Stimulated activated naive CD4-positive, alpha-beta T cell treated with Interleukin-2 at 50 U/mL for 16 hours (primary cell): ENCODE data around the gene GFM1.

ENCODE experiments used
- DNase-seq: peaks from one replicate; lab custom pipeline; 2025; lab: John Stamatoyannopoulos, UW

Gene GFM1

GRCh38 chr3:158727206-158728060, 83.1 kb downstream of the GFM1 start:
- DNase-seq: no peak

- DNase-seq: no peak
These were observed 83.7 kb downstream of the GFM1 start for GRCh38 chr3:158728061-158728377.

- no peak for DNase-seq
These were observed 84.5 kb downstream of the GFM1 start for GRCh38 chr3:158728851-158729250.

- DNase-seq: no peak
These were observed 87.2 kb downstream of the GFM1 start for GRCh38 chr3:158731486-158731885.

GRCh38 chr3:158731938-158732855, 87.9 kb downstream of the GFM1 start, which contains the start of gene RARRES1:
Gene RARRES1, minus strand, starts transcription at chr3:158732457. Its CDS starts 42 bp downstream, at chr3:158732415.
- DNase-seq: peak; percentile 19

DNA sequence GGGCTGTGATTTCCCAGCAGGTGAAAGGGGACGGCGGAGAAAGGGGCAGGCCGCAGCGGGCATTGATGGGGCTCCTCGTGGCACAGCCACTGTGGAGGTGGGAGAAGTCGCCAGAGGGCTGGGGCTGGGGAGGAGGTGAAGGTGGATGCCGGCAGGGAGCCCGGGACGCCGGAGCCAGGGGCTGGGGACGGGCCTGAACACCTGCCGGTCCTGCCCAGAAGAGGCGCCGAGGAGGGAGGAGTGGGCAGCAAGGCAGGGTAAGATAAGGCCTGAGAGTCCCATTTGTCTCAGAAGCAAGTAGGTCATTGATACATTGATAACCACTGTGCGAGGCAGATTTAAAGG, 88.5 kb downstream of the GFM1 start:
- no peak for DNase-seq

DNA sequence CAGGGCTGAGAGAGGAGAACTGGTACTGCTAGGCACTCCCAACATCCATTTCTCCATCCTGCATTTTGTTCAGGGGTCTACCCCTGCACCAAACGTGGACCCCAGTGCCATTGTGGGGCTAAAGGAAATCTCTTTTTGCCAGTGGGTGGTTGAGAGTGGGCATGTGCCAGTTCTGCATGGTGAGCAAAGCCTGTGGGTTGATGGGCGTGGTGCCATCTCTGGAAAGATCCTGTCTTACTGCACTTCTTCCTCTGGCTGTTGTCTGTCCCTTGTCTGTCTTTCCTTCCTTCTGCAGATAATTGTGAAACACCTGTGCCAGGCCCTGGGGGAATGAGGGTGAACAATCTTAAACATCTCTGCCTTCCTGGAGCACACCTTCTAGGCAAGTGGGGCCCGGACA, 89.3 kb downstream of the GFM1 start:
- DNase-seq: no peak

DNA sequence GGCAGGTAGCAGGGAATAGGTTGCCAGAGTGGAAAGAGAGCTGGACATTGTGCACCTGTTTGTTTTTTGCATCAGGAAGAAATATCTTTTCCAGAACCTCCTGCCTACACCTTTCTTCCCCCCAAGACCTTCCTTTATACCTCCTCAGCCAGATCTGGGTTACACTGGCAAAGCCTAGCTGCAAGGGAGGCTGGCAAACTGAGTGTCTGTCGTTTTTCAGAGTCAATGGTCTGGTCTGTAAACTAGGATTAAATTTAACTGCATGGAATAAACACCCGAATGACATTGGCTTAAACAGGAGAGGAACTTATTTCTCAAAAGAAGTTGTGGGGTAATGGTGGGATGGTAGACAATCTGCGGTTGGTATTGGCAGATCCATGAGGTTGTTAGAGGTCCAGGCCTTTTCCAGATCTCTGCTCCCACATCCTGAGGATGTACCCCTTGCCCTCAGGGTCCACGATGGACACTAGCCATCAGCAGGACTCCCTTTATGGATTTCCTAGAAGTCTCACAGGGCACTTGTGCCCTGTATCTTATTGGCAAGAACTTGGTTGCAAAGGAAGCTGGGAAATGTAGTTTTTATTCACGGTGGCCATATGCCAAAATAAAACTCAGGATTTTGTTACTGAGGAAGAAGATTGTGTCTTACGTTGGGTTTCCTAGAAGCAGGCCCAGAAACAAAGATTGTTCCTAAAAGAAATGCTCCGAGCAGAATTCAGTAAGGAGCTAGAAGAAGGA, 91.1 kb downstream of the GFM1 start:
- DNase-seq: no peak

DNA sequence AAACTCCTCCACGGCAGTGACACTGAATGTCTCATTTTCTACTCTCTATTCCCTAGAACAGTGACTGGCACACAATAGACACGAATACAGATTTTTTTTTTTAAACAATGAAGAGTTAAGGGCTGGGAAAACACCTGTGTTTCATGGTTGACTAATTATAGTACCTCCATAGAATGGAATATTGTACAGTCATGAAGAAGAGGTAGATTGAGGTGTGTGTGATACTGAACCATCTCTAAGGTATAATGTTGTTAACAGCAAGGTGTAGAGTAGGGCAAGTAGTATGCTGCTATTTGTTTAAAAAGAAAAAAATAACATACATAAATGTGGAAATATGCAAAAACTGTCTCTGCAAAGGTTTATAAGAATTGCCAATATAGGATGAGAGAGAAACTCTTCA, 93.1 kb downstream of the GFM1 start:
- DNase-seq: no peak

GRCh38 chr3:158737976-158738615, 93.8 kb downstream of the GFM1 start:
- DNase-seq: no peak

GRCh38 chr3:158738653-158739052, 94.3 kb downstream of the GFM1 start:
- DNase-seq: no peak

DNA sequence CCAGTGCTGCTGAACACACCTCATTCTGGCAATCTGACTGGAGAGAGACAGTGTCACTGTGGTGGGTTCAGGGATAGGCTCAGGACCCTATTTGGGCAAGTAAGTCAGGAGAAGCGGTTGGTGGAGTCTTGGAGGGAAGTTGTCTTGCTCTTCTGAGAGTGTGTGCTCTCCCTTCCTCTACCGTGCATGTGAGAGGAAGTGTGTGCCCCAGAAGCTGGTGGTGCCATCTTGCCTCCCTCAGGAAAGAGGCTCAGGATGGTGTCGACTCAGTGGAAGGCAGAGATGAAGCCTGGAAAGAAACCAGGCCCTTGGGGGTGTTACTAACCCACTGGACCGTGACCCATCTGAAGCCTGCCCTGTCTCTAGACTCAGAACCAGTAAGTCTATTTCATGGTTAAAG, 94.8 kb downstream of the GFM1 start:
- DNase-seq: no peak

GRCh38 chr3:158739661-158740060, 95.3 kb downstream of the GFM1 start:
- DNase-seq: no peak
